ENCODE results near the gene ADGRV1.

DNA sequence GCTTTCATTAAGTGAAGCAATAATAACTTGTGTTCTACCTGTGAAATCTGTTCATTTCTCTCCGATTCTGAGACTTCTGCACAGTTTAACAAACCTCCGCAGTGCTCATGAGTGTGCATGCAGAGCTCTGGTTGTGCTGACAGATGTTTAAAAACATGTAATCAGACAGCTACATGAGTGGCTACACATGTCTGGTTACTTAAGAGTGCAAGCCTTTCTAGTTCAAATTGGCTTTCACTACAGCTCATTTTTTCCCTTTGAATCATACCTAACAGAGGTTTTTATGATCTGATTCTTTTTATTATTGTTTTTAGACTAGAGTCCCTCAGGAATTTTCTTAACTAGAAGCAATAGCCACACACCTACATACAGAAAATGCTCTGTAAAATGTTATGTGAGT, 514.3 kb downstream of the ADGRV1 start:
- TF ChIP-seq CTCF (IDR thresholded peaks at IDR 0.05; ENCODE audit: insufficient read depth, low read length, poor library complexity, severe bottlenecking) = no peak
- TF ChIP-seq EZH2phosphoT487 (conservative IDR thresholded peaks at IDR 0.05; ENCODE audit: low read length) = no peak

All from SU-DHL-6 (cell line).